PC-3 (cell line): ENCODE measurements around the gene ANGPTL2. TPM values are rescaled to one million over a fixed set of nuclear protein-coding genes. Genes with fewer than 3 reads are reported as not detected.

Source experiments
- ATAC-seq: fragments of 200-7000 bp; cut with Tn5 transposase; 2 replicates; pipeline ENCODE4 v1.9.1; 2020; ENCODE audit warnings: mild to moderate bottlenecking, moderate library complexity
- BruUV-seq: library from RNA; stranded (reverse); fragments of 400-500 nt; replicated peaks from 2 replicates; lab custom pipeline; 2021; lab: Mats Ljungman, UMichigan
- CTCF ChIA-PET: fragments of 300-600 bp; sonication (Branson Sonifier 250); formaldehyde crosslinking; loops from one replicate; lab custom pipeline; 2022; ENCODE audit warnings: antibody characterized with exemption; lab: Charles Lee
- POLR2A ChIA-PET: fragments of 300-600 bp; sonication (Branson Sonifier 250); formaldehyde crosslinking; loops from one replicate; lab custom pipeline; 2022; ENCODE audit warnings: antibody characterized with exemption; ENCODE audit not compliant: unreplicated experiment; lab: Charles Lee
- DNase-seq: peaks from one replicate; pipeline ENCODE4 v3.0.0-alpha.2; 2015
- H2AFZ ChIP-seq: fragments of 300-600 bp; sonication (generic); 2 replicates; pipeline ENCODE4 v1.6.0; 2016; ENCODE audit warnings: antibody characterized with exemption, low read length
- H3F3A ChIP-seq: fragments of 300-600 bp; sonication (generic); one replicate; pipeline ENCODE4 v1.6.0; 2017; ENCODE audit warnings: antibody characterized with exemption, low read length, control low read depth, mild to moderate bottlenecking; ENCODE audit not compliant: unreplicated experiment
- H3K27ac ChIP-seq: fragments of 300-600 bp; sonication (generic); 2 replicates; pipeline ENCODE4 v1.5.1; 2016; ENCODE audit warnings: mild to moderate bottlenecking, low read length
- H3K27me3 ChIP-seq: fragments of 300-600 bp; sonication (generic); 2 replicates; pipeline ENCODE4 v1.6.1; 2016; ENCODE audit warnings: low read length, mixed read lengths
- H3K36me3 ChIP-seq: fragments of 300-600 bp; sonication (generic); 2 replicates; pipeline ENCODE4 v1.6.1; 2016; ENCODE audit warnings: low read depth, mixed run types, low read length, mixed read lengths
- H3K4me1 ChIP-seq: fragments of 300-600 bp; sonication (generic); 2 replicates; pipeline ENCODE4 v1.5.1; 2016; ENCODE audit warnings: low read length; ENCODE audit not compliant: insufficient read depth
- H3K4me2 ChIP-seq: fragments of 300-600 bp; sonication (generic); 2 replicates; pipeline ENCODE4 v1.6.0; 2016; ENCODE audit warnings: low read length
- H3K4me3 ChIP-seq: fragments of 300-600 bp; sonication (generic); 2 replicates; pipeline ENCODE4 v1.5.1; 2016; ENCODE audit warnings: mild to moderate bottlenecking, low read length, mixed read lengths
- H3K79me2 ChIP-seq: fragments of 300-600 bp; sonication (generic); 2 replicates; pipeline ENCODE4 v1.6.1; 2017; ENCODE audit warnings: low read length, mixed read lengths
- H3K9ac ChIP-seq: fragments of 300-600 bp; sonication (generic); 2 replicates; pipeline ENCODE4 v1.6.0; 2016; ENCODE audit warnings: mild to moderate bottlenecking, low read length
- H3K9me2 ChIP-seq: fragments of 300-600 bp; sonication (generic); replicated peaks from 2 replicates; pipeline ENCODE4 v1.6.1; 2016; ENCODE audit warnings: mixed run types, low read length, mixed read lengths
- H3K9me3 ChIP-seq: fragments of 300-600 bp; sonication (generic); 2 replicates; pipeline ENCODE4 v1.6.1; 2016; ENCODE audit warnings: low read length, mixed read lengths
- H4K20me1 ChIP-seq: fragments of 300-600 bp; sonication (generic); 2 replicates; pipeline ENCODE4 v1.6.1; 2016; ENCODE audit warnings: low read length, mixed read lengths
- CTCF ChIP-seq: fragments of 300-600 bp; sonication (generic); conservative IDR thresholded peaks from 2 replicates; pipeline ENCODE4 v1.5.1; 2017; ENCODE audit warnings: antibody characterized with exemption, low read depth, mild to moderate bottlenecking, low read length
- EZH2 ChIP-seq: fragments of 300-600 bp; sonication (generic); IDR thresholded peaks from one replicate; pipeline ENCODE4 v1.6.1; 2017; ENCODE audit warnings: antibody characterized with exemption, mild to moderate bottlenecking, low read length; ENCODE audit not compliant: unreplicated experiment
- EZH2phosphoT487 ChIP-seq: fragments of 300-600 bp; sonication (generic); IDR thresholded peaks from 2 replicates; pipeline ENCODE4 v1.6.1; 2018; ENCODE audit warnings: mild to moderate bottlenecking, antibody characterized with exemption, low read length, borderline replicate concordance
- intact Hi-C: fragments of 100-400 bp; cut with micrococcal nuclease; formaldehyde crosslinking; loops from 2 replicates; pipeline ENCODE4 v1.9.0; 2023
- total RNA-seq: library from RNA; depleted of rRNA; stranded (reverse); fragments of >200 nt; gene quantifications from 2 replicates; pipeline ENCODE4 v1.2.3, GENCODE V29; 2014

Gene ANGPTL2
- total RNA-seq, 1 experiment from 2014 or later = 0.07 TPM

DNA sequence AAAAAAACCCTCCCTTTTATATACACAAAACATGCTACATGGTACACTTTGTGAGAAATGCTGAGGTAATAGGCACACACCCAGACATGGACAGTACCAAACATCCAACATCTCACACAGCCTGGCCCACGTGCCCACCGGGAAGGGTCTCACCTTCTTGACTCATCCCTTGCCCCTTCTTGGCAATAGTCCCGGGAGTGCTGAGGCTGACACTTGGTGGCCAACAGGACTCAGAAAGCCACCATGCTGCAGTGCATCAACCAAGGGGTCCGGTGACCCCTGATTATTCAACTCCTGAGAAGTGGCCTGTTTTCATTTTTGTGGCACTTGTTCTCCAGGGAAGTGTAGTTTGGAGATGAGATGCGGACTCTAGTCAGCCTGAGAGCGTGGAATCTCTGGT is 35.0 kb downstream of the ANGPTL2 start:
- no peaks in the 10 kb centered on the region for H3K9me2 ChIP-seq
- no peaks in the 10 kb centered on the region for H3K36me3 ChIP-seq
- no peak overlapping the region for H3K9ac ChIP-seq
- ATAC-seq (no peak), DNase-seq (no peak)
- H3K27me3 ChIP-seq = no peaks in the 10 kb centered on the region
- no peaks in the 10 kb centered on the region for H3K9me3 ChIP-seq
- H3K27ac ChIP-seq = no peak overlapping the region
- no peaks in the 10 kb centered on the region for H3K79me2 ChIP-seq
- no peaks in the 10 kb centered on the region for H4K20me1 ChIP-seq
- no TSS peak for BruUV-seq
- H3K4me3 ChIP-seq = no peak overlapping the region
- TF ChIP-seq EZH2phosphoT487 = no peak
- no peak for TF ChIP-seq CTCF
- no peak for TF ChIP-seq EZH2
- no peaks in the 10 kb centered on the region for H3F3A ChIP-seq
- H2AFZ ChIP-seq = no peak overlapping the region
- ChIA-PET POLR2A (no interaction called here), CTCF (no interaction called here)
- H3K4me2 ChIP-seq = no peak overlapping the region
- intact Hi-C loops = no loop called here
- H3K4me1 ChIP-seq = no peaks in the 10 kb centered on the region

- ATAC-seq (no peak), DNase-seq (no peak)
- TF ChIP-seq EZH2 (no peak), CTCF (no peak), EZH2phosphoT487 (no peak)
- H3K9ac ChIP-seq = no peak overlapping the region
- H2AFZ ChIP-seq = no peak overlapping the region
- intact Hi-C loops = no loop called here
- no peaks in the 10 kb centered on the region for H3K9me2 ChIP-seq
- POLR2A ChIA-PET = no interaction called here
- no peaks in the 10 kb centered on the region for H3K9me3 ChIP-seq
- H3K27ac ChIP-seq = no peak overlapping the region
- no peaks in the 10 kb centered on the region for H3K36me3 ChIP-seq
- no peaks in the 10 kb centered on the region for H3K27me3 ChIP-seq
- no peaks in the 10 kb centered on the region for H3K79me2 ChIP-seq
- CTCF ChIA-PET = no interaction called here
- BruUV-seq = no TSS peak
- H4K20me1 ChIP-seq = no peaks in the 10 kb centered on the region
- no peak overlapping the region for H3K4me3 ChIP-seq
- H3K4me1 ChIP-seq = no peaks in the 10 kb centered on the region
- H3F3A ChIP-seq = no peaks in the 10 kb centered on the region
- no peak overlapping the region for H3K4me2 ChIP-seq
These were observed 35.7 kb downstream of the ANGPTL2 start for GRCh38 chr9:127086771-127087170.

GRCh38 chr9:127085186-127085585 is 37.2 kb downstream of the ANGPTL2 start:
- POLR2A ChIA-PET = no interaction called here
- Histone ChIP-seq H3K27ac (no peak overlapping the region), H3K4me2 (no peak overlapping the region), H3K27me3 (no peaks in the 10 kb centered on the region), H2AFZ (no peak overlapping the region), H3K9me2 (no peaks in the 10 kb centered on the region), H3K4me1 (no peaks in the 10 kb centered on the region), H3K79me2 (no peaks in the 10 kb centered on the region), H4K20me1 (no peaks in the 10 kb centered on the region), H3K9me3 (no peaks in the 10 kb centered on the region), H3K9ac (no peak overlapping the region), H3F3A (no peaks in the 10 kb centered on the region), H3K4me3 (no peak overlapping the region), H3K36me3 (no peaks in the 10 kb centered on the region)
- TF ChIP-seq CTCF (no peak), EZH2 (no peak), EZH2phosphoT487 (no peak)
- CTCF ChIA-PET = no interaction called here
- no peak for ATAC-seq
- BruUV-seq = no TSS peak
- intact Hi-C loops = no loop called here
- no peak for DNase-seq
